GM12878 (cell line): Measurements from ENCODE around the gene UNC80. TPM values are rescaled to one million over a fixed set of nuclear protein-coding genes. Genes with fewer than 3 reads are reported as not detected.

Experiments
- ATAC-seq: fragments of 200-7000 bp; cut with Tn5 transposase; 3 replicates; pipeline ENCODE4 v1.9.1; 2020; ENCODE audit warnings: mild to moderate bottlenecking, moderate library complexity
- BruUV-seq: library from RNA; stranded (reverse); fragments of 400-500 nt; replicated peaks from 2 replicates; lab custom pipeline; 2021; lab: Mats Ljungman, UMichigan
- CTCF ChIA-PET: fragments of 300-600 bp; sonication (Branson Sonifier 250); formaldehyde crosslinking; extraction: SDS; loops from one replicate; lab custom pipeline; 2021; ENCODE audit warnings: inconsistent platforms; lab: Yijun Ruan, JAX
- POLR2A ChIA-PET: fragments of 350-600 bp; formaldehyde crosslinking; extraction: SDS; loops from one replicate; lab custom pipeline; 2021; ENCODE audit warnings: inconsistent platforms; lab: Charles Lee
- RAD21 ChIA-PET: fragments of 300-600 bp; sonication (Branson Sonifier 250); formaldehyde crosslinking; loops from one replicate; lab custom pipeline; 2023; ENCODE audit warnings: antibody characterized with exemption; ENCODE audit not compliant: unreplicated experiment; lab: Charles Lee
- SMC1A ChIA-PET: fragments of 300-600 bp; sonication (Branson Sonifier 250); formaldehyde crosslinking; loops from one replicate; lab custom pipeline; 2023; ENCODE audit not compliant: unreplicated experiment, uncharacterized antibody; lab: Charles Lee
- DNase-seq: peaks from one replicate; pipeline ENCODE4 v3.0.0-alpha.2; 2011; ENCODE audit warnings: low read depth, low spot score
- FAIRE-seq: peaks from 3 replicates; lab custom pipeline; 2011; peaks lifted over from hg19 to GRCh38; lab: Jason Lieb, UNC
- H2AFZ ChIP-seq: 2 replicates; pipeline ENCODE4 v1.6.0; 2011; ENCODE audit warnings: low read depth, low read length, control low read depth; ENCODE audit not compliant: control insufficient read depth
- H3K27ac ChIP-seq: 2 replicates; pipeline ENCODE4 v1.5.1; 2011; ENCODE audit warnings: control low read depth; ENCODE audit not compliant: control insufficient read depth, insufficient read depth
- H3K27me3 ChIP-seq, 2 experiments: replicated peaks in 1 of 2; 2 replicates each; pipeline versions ENCODE4 v1.6.0 to v1.6.1; 2011; ENCODE audit warnings: low read length in 1 of 2; ENCODE audit not compliant: control insufficient read depth in 2 of 2, insufficient read depth in 2 of 2
- H3K36me3 ChIP-seq, 2 experiments: 2 replicates each; pipeline ENCODE4 v1.5.1; 2011; ENCODE audit warnings: low read length in 1 of 2; ENCODE audit not compliant: control insufficient read depth in 2 of 2, insufficient read depth in 2 of 2
- H3K4me1 ChIP-seq: 2 replicates; pipeline ENCODE4 v1.6.1; 2011; ENCODE audit warnings: mild to moderate bottlenecking, low read length, moderate library complexity, mixed read lengths; ENCODE audit not compliant: control insufficient read depth, insufficient read depth
- H3K4me2 ChIP-seq: 2 replicates; pipeline ENCODE4 v1.6.0; 2011; ENCODE audit warnings: control low read depth; ENCODE audit not compliant: control insufficient read depth, insufficient read depth
- H3K4me3 ChIP-seq: fragments of 200-600 bp; sonication (generic); 2 replicates; pipeline ENCODE4 v1.5.1; 2016
- H3K79me2 ChIP-seq: 2 replicates; pipeline ENCODE4 v1.6.0; 2011; ENCODE audit warnings: low read length; ENCODE audit not compliant: control insufficient read depth, insufficient read depth
- H3K9ac ChIP-seq: 2 replicates; pipeline ENCODE4 v1.8.0; 2011; ENCODE audit warnings: low read length, control low read depth, mixed read lengths; ENCODE audit not compliant: control insufficient read depth, insufficient read depth
- H3K9me3 ChIP-seq: replicated peaks from 3 replicates; pipeline ENCODE4 v1.5.1; 2011; ENCODE audit warnings: mild to moderate bottlenecking, low read length; ENCODE audit not compliant: control insufficient read depth, insufficient read depth
- H4K20me1 ChIP-seq: 2 replicates; pipeline ENCODE4 v1.6.0; 2011; ENCODE audit not compliant: control insufficient read depth, insufficient read depth
- BCL3 ChIP-seq: IDR thresholded peaks from 2 replicates; pipeline ENCODE4 v1.6.1; 2011; ENCODE audit warnings: borderline replicate concordance, low read depth, mild to moderate bottlenecking, moderate library complexity, low read length; ENCODE audit not compliant: insufficient read depth, poor library complexity, severe bottlenecking
- CTCF ChIP-seq, 3 experiments: IDR thresholded peaks in 2 of 3; conservative IDR thresholded peaks in 1 of 3; 2 replicates each; pipeline ENCODE4 v1.5.1; 2011; ENCODE audit warnings: low read depth in 3 of 3, low read length in 3 of 3, mild to moderate bottlenecking in 3 of 3, control low read depth in 2 of 3, moderate library complexity in 2 of 3, inconsistent platforms in 1 of 3, mixed read lengths in 1 of 3; ENCODE audit not compliant: control insufficient read depth in 2 of 3, insufficient read depth in 1 of 3; ENCODE audit errors: extremely low read depth in 1 of 3
- EED ChIP-seq: sonication (generic); IDR thresholded peaks from 2 replicates; pipeline ENCODE4 v1.6.1; 2016; ENCODE audit warnings: antibody characterized with exemption, low read depth
- EZH2 ChIP-seq: IDR thresholded peaks from 2 replicates; pipeline ENCODE4 v1.6.1; 2012; ENCODE audit warnings: low read depth, mild to moderate bottlenecking, control low read depth, inconsistent platforms, low read length, borderline replicate concordance; ENCODE audit not compliant: control insufficient read depth
- GABPA ChIP-seq: IDR thresholded peaks from 2 replicates; pipeline ENCODE4 v1.6.1; 2014; ENCODE audit warnings: antibody characterized with exemption, low read depth, mild to moderate bottlenecking, inconsistent platforms
- HCFC1 ChIP-seq: fragments of 150-350 bp; IDR thresholded peaks from 2 replicates; pipeline ENCODE4 v1.6.1; 2014; ENCODE audit warnings: low read length
- HDGF ChIP-seq: fragments of 450-650 bp; IDR thresholded peaks from 2 replicates; pipeline ENCODE4 v1.6.1; 2016; ENCODE audit warnings: antibody characterized with exemption
- LARP7 ChIP-seq: fragments of 450-650 bp; IDR thresholded peaks from 2 replicates; pipeline ENCODE4 v1.6.1; 2017; ENCODE audit warnings: mild to moderate bottlenecking
- MYB ChIP-seq: fragments of 150-350 bp; IDR thresholded peaks from 2 replicates; pipeline ENCODE4 v1.6.1; 2014; ENCODE audit warnings: mild to moderate bottlenecking, low read depth, low read length, borderline replicate concordance
- NFYA ChIP-seq: IDR thresholded peaks from 2 replicates; pipeline ENCODE4 v1.6.1; 2011; ENCODE audit warnings: low read depth, mild to moderate bottlenecking, low read length, improper control_type of control experiment, borderline replicate concordance
- NR2C1 ChIP-seq: fragments of 450-650 bp; IDR thresholded peaks from 2 replicates; pipeline ENCODE4 v1.6.1; 2017; ENCODE audit warnings: antibody characterized with exemption, mild to moderate bottlenecking, moderate library complexity
- SMARCA5 ChIP-seq: fragments of 450-650 bp; IDR thresholded peaks from 2 replicates; pipeline ENCODE4 v1.6.1; 2017; ENCODE audit warnings: mild to moderate bottlenecking
- SP1 ChIP-seq: IDR thresholded peaks from one replicate; pipeline ENCODE4 v1.6.1; 2011; ENCODE audit warnings: low read depth, low read length
- TAF1 ChIP-seq: IDR thresholded peaks from 2 replicates; pipeline ENCODE4 v1.6.1; 2011; ENCODE audit warnings: mild to moderate bottlenecking, low read depth, low read length, borderline replicate concordance
- TBL1XR1 ChIP-seq: IDR thresholded peaks from 2 replicates; pipeline ENCODE4 v1.6.1; 2012; ENCODE audit warnings: low read depth, low read length, improper control_type of control experiment
- WRNIP1 ChIP-seq: IDR thresholded peaks from 2 replicates; pipeline ENCODE4 v1.6.1; 2011; ENCODE audit warnings: low read depth, low read length, improper control_type of control experiment, borderline replicate concordance
- YBX1 ChIP-seq: fragments of 450-650 bp; IDR thresholded peaks from 2 replicates; pipeline ENCODE4 v1.6.1; 2016; ENCODE audit warnings: antibody characterized with exemption
- ZBTB4 ChIP-seq: fragments of 450-650 bp; formaldehyde crosslinking; IDR thresholded peaks from 2 replicates; pipeline ENCODE4 v1.4.0; 2022; ENCODE audit warnings: mild to moderate bottlenecking, moderate library complexity
- ZNF217 ChIP-seq: fragments of 450-650 bp; IDR thresholded peaks from 2 replicates; pipeline ENCODE4 v1.6.1; 2017; ENCODE audit warnings: antibody characterized with exemption, mild to moderate bottlenecking
- WGBS: methylation state at CpG from one replicate; pipeline ENCODE4 v1.1.6; 2016; ENCODE audit warnings: low lambda C conversion rate; ENCODE audit not compliant: insufficient replicate concordance, insufficient coverage; ENCODE audit errors: missing lambda C conversion rate; 5-methylcytosine and 5-hydroxymethylcytosine counted together
- in situ Hi-C: fragments of 300-500 bp; cut with MboI; formaldehyde crosslinking; loops from 9 replicates; pipeline ENCODE4 v1.14.3; 2018; ENCODE audit warnings: mixed read lengths
- intact Hi-C: fragments of 100-400 bp; cut with micrococcal nuclease; formaldehyde crosslinking; loops from one replicate; pipeline ENCODE4 v1.14.2; 2022; ENCODE audit not compliant: unreplicated experiment
- polyA plus RNA-seq, 11 experiments: library from polyadenylated mRNA; depleted of rRNA in 4 of 11; unstranded in 6 of 11; stranded (reverse) in 5 of 11; fragments of >200 nt; fragmentation: Nextera tagmentation in 4 of 11; fragmentation: Illumina TruSeq in 1 of 11; extraction: Ambion mirVana in 4 of 11; extraction: Trizol in 1 of 11; gene quantifications; 1 replicate in 1 of 11; 2 replicates in 10 of 11; pipeline versions ENCODE4 v1.2.1 to v1.2.3, GENCODE V29; 2011 to 2016; ENCODE audit warnings: inconsistent platforms in 2 of 11, missing spikeins in 2 of 11, low read depth in 1 of 11
- total RNA-seq, 4 experiments: library from RNA; depleted of rRNA in 3 of 4; stranded (reverse); fragments of >200 nt in 3 of 4; fragmentation: Illumina TruSeq in 1 of 4; extraction: Trizol in 1 of 4; gene quantifications; 2 replicates each; pipeline versions ENCODE4 v1.2.1 to v1.2.3, GENCODE V29; 2013 to 2021

UNC80 gene
- total and polyA plus RNA-seq, 10 of the 15 experiments (the other 5 are each of a cell fraction or from before 2014, with no cell fraction given), result not detected

GRCh38 chr2:209907746-209908145 is 136.1 kb downstream of the UNC80 start (continued):
- no peak for TF ChIP-seq NFYA
- TF ChIP-seq ZBTB4 (CRISPR knock-in tag), result no peak
- TF ChIP-seq HDGF, result no peak
- no peak for TF ChIP-seq GABPA
- no peak for TF ChIP-seq EZH2
- TF ChIP-seq SMARCA5, result no peak
- TF ChIP-seq, all 136 proteins: peak for 0

- H3K9me3 ChIP-seq, result no peaks in the 10 kb centered on the region
- no peak overlapping the region for H3K4me2 ChIP-seq
- DNase-seq (no peak), FAIRE-seq (no peak), ATAC-seq (no peak)
- H4K20me1 ChIP-seq, result no peaks in the 10 kb centered on the region
- in situ Hi-C loops (no loop called here), intact Hi-C loops (no loop called here)
- H3K27me3 ChIP-seq, result no peaks in the 10 kb centered on the region
- no peak overlapping the region for H3K9ac ChIP-seq
- ChIA-PET SMC1A (no interaction called here), CTCF (interaction anchor here (1.1 kb wide), 1 partner anchor 53 kb away, joined by 3 read pairs; no protein-coding TSS in a partner anchor), POLR2A (no interaction called here), RAD21 (no interaction called here)
- H3K4me1 ChIP-seq, result no peaks in the 10 kb centered on the region
- H3K4me3 ChIP-seq, result no peak overlapping the region
- H3K27ac ChIP-seq, result no peak overlapping the region
- H2AFZ ChIP-seq, result no peak overlapping the region
- no TSS peak for BruUV-seq
- no peaks in the 10 kb centered on the region for H3K36me3 ChIP-seq
- H3K79me2 ChIP-seq, result no peaks in the 10 kb centered on the region
- 90% methylated on average over 1 of the region's 1 CpG for WGBS
- TF ChIP-seq ZNF217 (no peak), MYB (no peak), SP1 (no peak), TBL1XR1 (no peak), WRNIP1 (no peak), YBX1 (no peak), TAF1 (no peak), LARP7 (no peak), NR2C1 (no peak), HCFC1 (no peak), EED (no peak), BCL3 (no peak), CTCF (IDR thresholded peaks at IDR 0.05 in 2 of 3, conservative IDR thresholded peaks at IDR 0.05 in 1 of 3; ENCODE audit: control insufficient read depth in 2 of 3, extremely low read depth in 1 of 3, insufficient read depth in 1 of 3, low read depth in 3 of 3, low read length in 3 of 3) (no peak)
These were observed 136.9 kb downstream of the UNC80 start for GRCh38 chr2:209908511-209908910.
